ENCODE data around the gene SLC7A10.

Gene SLC7A10

DNA sequence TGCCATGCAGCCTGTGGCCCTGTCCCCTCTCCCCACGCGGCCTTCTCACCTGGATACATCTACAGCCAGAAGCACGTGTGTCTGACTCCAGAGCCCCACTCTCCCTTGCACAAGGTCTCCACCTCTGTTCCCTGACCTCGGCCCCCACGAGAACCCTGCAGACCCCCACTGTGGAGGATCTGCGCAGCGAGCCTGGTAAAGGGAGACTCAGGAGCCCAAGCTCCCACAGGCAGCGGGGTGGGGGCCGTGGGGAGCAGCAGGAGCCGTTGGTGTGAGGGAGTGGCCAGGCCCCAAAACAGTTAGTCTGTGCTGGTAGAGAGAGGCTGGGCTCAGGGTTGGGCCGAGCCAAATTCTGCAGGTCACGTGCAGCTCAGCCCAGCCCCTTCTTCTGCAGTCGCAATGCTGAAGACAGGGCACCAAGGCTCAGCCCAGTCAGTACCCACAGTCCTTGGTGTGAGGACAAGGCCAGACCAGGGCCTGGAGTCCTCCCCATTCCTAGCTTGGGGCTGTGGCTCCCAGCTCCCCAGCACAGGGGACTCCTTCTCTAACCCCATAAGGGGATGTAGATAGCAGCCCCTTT is 28.7 kb upstream of the SLC7A10 start:
- no peak for DNase-seq (ENCODE audit: low read depth)

DNA sequence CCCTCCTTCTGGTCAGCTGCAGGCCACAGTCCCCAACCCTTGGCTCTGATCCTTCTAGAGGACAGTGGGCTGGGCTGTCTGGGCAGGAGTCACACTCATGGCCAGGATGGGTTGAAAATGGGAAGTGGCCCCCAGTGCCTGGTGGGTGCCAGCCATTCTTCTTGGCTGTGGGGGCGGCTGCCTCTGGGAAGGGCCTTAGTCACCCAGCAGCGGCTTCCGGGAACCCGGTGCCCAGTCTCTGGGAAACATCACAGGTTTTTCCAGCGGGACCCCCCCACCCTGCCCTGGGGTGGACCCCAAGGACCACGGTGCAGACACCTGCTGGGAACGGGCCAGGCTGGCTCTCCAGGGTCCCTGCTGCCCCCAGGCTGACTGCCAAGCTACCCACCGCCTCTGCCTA is 27.3 kb upstream of the SLC7A10 start:
- DNase-seq (ENCODE audit: low read depth), result no peak

DNA sequence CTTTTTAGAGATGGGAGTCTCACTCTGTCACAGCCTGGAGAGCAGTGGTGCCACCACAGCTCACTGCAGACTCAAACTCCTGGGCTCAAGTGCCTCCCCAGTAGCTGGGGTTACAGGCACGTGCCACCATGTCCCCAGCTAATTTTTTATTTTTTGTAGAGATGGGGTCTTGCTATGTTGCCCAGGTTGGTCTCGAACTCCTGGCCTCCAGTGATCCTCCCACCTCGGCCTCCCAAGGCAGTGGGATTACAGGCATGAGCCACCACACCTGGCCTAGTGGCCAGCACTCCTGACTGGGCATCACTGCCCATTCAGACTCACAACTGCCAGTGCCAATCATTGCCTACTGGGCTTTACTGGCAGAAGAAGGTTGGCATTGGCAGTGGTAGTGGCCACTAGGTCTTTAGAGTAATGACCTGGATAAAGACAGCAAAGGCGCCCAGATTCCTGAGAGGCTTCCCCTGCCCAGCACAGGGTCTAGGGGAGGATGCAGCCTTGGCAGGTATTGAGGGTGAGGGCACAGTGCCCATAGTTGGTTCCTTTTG is 26.8 kb upstream of the SLC7A10 start:
- no peak for DNase-seq (ENCODE audit: low read depth)

DNA sequence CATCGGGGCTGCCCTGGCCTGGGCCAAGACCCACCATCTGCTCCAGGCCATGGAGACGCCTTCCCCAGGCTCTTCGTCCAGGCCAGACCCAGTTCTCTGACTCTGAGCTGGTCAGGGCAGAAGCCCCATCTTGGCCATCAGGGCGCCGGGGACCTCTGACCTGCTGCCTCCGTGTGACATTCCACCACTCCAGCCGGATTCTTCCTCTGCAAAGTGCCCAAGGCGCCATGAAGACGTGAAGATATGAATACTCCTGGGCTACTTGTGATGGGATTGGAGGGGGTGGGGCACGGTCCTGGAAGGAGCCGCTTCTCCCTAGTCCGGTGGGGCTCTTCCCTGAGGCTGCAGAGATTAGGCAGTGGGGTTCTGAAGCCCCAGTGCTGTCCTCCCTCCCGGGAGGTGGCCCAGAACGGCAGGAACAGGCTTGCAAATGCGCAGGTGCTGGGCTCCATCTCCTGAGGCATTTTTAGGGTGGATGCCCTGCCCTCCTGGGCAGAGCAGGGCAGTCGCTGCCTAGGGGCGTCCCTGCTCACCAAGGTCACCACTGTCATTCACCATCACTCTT is 26.0 kb upstream of the SLC7A10 start:
- DNase-seq (ENCODE audit: low read depth), result no peak

DNA sequence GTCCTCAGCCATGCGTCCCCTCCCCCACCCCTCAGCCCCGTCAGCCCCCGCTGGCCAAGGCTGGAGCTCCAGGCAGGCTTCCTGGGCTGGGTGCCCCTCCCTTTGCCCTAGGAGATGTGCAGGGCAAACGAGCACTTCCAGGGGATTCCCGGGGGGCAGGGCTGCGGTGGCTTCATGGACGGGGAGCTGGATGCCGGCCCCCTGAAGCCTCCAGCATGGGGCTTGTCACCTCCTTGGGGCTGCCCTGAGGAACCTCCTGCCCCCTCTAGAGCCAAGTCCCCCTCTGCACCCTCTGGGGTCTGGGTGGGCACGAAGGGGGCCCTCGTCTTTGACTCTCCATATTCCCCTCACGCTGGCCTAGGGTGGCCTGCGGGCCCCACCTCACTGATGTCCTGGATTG is 25.4 kb upstream of the SLC7A10 start:
- DNase-seq (ENCODE audit: low read depth), result no peak

DNA sequence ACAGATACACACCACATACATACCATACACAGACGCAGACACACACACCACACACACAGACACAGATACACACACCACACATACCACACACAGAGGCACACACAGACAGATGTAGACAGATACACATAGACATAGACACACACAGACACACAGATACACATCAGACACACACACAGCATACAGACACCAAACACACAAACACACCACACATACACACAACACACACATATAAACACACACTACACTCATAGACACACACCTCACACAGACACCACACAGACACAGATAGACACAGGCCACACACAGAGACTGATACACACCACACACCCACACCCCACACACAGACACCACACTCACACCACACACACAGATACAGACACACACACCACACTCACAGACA is 24.9 kb upstream of the SLC7A10 start:
- no peak for DNase-seq (ENCODE audit: low read depth)

DNA sequence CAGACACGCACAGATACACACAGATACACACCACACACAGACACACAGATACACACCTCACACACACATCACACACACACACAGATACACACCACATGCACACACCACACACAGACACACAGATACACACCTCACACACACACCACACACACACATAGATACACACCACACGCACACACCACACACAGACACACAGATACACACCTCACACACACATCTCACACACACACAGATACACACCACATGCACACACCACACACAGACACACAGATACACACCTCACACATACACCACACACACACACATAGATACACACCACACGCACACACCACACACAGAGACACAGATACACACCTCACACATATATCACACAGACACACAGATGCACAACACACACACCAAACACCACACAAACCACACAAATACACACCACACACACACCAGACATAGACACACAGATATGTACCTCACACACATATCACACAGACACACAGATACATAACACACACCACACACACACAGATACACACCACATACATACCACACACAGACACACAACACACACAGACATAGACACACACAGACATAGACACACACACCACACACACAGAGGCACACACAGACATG is 24.2 kb upstream of the SLC7A10 start:
- DNase-seq (ENCODE audit: low read depth), result no peak

DNA sequence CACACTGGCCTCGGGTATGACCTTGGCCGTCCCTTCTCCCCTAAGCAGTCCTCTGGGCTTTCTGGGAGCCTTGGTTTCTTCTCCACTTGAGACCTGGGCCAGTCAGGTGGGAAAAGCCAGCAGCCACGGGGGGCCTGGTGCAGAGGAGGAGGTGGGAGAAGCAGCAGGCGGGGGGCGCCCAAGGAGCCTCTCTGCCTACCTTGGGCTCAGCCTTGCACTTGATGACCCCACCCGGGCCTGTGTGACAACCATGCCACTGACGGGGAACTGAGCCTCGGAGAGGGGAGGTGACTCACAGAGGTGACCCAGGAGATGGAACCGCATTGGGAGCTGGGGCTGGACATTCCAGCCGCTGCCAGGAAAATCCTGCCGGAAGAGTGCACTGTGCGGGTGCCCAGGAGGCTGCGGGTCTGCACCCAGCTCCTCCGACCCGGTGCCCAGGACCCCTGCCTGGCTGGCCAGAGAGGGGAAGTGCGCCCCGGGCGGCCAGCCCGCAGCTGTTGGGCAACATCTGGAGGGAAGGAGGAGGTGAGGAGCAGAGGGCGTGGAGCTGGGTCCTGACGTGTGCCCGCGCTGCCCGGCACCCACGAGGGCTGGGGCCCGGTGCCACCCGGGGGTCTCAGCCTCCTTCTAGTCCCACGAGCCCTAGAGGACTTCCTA is 23.4 kb upstream of the SLC7A10 start:
- DNase-seq (ENCODE audit: low read depth), result no peak

DNA sequence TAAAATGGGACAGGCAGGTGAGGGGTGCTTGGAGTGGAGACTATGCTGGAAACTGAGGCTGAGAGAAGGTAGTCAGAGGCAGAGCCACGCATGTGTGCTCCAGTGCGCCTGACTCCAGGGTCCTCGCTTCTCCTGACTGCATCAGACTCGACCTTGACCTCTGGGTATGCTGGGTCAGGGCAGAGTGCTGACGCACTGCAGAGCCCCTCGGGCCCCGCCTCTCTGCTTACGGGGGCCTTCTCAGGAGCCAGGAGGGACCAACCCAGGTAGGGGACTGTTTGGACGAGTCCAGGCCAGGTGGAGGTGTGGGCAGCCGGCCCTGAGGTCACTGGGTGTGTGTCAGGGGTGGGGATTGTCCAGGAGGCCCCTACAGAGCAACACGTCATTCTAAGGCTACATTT is 22.9 kb upstream of the SLC7A10 start:
- no peak for DNase-seq (ENCODE audit: low read depth)

DNA sequence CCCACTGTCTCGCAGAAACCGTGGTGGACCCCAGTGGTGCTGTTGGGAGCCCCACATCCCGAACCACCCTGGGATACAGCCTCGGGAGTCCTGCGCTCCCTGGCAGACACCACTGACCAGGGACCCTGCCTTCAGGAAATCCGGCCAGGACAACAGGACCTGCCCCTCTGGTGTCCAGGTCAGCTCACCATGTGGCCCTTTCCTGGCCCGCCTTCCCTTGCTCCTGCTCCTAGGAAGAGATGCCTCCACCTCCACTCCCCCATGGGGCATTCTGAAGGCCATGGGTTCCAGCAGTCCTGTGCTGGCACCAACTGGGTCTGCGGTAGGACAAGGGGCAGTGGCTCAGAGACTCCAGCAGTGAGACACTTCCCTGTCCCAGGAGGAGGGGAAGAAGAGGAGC is 22.5 kb upstream of the SLC7A10 start:
- no peak for DNase-seq (ENCODE audit: low read depth)

DNA sequence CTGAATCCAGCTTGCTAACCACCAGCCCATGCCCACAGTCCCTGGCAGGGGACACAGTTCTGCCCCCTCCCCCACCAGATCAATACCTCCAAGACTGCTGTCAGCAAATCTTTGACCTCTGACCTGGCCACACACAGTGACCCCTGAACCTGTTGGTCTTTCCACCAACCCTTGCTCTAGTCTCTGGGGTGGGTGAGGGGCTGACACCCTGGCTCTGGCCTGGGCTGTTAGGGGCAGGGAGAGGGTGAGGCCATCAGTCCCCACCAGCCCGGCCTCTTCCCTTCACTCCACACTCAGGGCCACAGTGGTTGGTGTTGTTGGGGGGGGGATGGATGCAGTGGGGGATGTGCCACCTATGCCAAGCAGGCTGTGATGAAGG is 21.8 kb upstream of the SLC7A10 start:
- no peak for DNase-seq (ENCODE audit: low read depth)

DNA sequence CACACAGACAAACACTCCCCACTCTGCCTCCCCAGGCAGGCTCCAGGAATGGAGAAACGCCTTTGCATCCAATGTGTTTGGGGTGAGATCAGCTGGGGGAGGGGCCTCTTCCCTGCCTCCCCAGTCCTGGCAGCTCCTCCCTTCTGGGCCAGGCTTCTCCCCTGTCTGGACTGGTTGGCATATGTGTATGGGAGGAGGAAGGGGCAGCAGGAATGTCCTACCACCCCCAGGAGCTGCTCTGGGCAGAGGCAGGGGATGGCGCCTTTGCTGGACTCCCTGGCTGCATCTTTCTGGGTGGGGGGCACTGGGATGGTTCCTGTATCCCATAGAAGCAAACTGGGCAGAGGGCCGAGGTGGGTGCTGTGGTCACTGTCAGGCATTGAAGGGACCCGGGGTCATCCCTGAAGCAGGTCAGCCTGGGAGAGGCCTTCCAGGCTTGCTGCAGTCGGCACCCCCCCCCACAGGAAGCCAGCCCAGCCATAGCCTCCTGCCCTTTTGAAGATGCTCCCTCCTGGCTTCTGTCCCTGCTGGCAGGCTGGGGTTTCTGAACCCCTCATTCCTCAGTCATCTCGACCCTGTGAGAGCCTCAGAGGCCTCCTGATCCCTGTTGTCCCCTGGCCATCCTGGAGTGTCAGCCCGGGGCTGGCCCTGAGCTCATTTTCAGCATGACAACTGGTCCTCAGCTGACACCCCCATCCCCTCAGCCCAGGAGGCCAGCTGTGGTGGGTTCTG is 21.2 kb upstream of the SLC7A10 start:
- no peak for DNase-seq (ENCODE audit: low read depth)

DNA sequence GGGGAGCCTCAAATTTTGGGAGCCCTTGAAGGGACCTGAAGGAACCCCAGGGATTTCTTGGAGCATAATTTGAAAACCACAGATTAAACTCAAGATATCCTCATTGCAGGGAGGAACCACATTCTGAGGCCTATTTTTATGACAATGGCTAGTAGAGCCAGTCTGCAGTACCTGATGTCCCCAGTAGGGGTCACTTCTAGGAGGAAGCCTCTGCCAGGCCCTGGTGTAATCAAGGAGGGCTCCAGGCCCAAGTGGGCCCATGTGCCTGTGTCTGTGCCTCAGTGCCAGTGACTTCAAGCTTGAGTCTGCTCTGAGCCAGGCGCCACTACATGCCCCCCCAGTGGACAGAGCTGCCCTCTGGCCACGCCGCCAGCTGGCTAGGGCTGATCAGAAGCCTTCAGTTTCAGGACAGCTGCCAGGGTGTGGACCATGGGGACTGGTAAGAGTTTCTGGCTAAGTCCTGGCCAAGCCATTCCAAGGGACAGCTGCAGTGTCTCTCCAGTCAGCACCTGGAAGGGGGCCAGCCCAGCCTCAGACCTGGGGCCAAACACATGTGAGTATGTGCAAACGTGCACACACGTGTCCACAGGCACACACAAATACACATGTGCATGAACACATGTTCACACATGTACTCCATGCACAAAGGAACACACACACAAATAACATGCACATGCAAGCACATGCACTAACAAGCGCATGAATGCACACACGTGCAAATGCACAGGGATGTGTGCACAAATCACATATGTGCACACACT is 20.5 kb upstream of the SLC7A10 start:
- no peak for DNase-seq (ENCODE audit: low read depth)

DNA sequence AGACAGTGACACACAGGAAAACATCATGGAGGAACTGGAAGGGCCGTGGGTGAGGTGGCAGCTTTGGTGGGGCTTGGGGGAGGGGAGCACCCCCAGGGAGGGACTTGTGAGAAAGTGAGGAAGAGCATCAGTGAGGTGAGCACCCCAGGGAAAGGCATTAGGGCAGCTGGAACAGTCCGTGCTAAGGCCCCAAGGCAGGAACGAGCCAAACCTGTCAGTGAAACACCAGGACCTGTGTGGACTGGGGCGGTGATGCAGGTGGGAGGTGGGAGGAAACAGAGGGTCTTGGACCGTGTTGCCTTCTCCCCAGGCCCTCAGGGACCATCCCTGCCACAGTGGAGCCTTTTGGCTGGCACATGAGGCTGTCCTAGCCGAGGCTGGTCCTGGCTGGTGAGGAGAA is 17.3 kb upstream of the SLC7A10 start:
- DNase-seq (ENCODE audit: low read depth), result no peak

DNA sequence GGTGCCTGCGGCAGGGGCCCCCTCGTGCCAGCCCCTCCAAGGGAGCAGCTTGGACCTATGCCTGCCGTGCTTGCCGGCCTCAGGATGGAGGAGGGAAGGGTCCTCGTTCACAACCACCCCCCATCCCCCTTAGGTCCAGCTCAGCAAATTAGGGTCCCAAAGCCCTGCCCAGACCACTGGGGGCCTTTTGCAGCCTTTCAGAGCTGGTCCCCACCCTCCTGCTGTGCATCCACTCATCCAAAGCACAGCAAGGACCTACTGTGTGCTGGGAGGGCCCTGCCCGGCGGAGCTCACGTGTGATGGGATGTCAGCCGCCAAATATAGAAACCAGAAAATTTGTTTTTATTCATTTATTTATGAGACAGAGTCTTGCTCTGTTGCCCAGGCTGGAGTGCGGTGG is 16.5 kb upstream of the SLC7A10 start:
- no peak for DNase-seq (ENCODE audit: low read depth)

DNA sequence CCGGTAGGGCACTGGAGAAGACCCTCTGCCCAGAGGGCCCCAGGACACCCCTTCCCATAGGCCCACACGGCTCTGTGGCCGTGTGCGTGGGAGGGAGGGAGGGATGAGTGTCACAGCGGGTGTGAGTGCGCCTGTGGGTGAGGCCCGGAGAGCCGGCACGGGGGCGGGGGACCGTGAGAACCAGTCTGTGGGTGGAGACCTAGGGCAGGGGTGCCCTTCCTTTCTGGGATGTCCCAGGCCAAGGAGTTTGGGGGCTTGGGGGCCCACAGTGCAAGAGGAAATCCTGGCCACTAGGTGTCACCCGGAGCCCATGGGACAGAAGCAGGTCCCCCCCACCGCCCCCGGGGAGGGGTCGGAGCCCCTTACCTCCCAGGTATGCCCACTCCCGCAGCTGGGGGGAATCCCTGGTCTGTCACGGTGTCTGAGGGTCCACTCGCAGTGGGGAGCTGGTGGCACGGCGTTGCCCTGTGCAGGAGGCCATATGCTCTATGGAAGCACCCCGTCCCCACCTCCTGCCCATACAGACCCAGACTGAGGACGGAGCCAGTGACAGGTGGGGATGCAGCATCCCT is 16.0 kb upstream of the SLC7A10 start:
- DNase-seq (ENCODE audit: low read depth), result peak; percentile 41

DNA sequence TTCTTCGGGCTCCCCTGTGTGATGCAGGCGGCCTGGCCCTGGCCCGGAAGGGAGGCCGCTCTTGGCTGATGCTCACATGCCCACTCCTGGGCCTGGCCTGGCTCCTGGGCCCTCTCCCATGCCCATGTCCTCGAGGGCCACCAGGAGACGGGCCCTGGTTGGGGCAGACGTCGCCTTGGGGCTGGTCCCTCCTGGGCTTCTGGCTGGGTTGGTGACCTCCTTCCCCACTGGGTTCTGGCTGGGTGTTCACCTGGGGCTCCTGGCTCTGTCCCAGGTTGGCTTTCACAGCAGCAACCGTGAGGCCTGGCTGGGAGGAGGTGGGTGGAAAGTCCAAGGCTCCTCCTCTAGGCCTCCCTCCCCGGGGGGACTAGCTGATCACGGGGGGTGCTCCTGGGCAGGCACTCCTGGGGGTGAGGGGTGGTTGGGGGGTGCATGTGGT is 15.5 kb upstream of the SLC7A10 start:
- DNase-seq (ENCODE audit: low read depth), result no peak

DNA sequence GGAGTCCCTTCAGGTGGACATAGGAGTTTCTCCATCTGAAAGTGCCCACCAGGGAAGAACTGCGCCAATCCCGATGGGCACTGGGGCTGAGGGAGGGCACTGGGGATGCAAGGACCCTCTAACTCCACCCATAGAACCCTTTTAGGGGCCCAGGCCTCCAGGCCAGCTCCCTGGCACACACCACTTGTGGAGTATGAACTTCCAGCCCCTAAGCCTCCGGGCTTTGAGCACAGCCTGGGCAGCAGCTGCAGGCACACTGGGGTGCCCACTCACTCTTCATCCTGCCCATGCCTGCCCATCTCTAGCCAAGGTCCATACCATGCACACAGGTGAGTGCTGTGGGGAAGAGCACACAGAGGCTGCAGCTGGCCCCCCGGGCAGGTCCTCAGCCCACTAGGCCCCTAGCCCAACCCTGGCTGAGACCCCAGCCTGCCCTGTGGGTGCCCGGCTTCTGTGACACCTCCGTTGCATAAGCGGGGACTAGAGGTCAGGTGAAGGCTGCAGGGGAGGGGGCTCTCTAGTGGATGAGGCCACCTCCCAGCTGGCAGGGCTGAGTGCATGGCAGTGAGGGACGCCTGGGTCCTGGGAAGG is 14.6 kb upstream of the SLC7A10 start:
- DNase-seq (ENCODE audit: low read depth), result no peak

DNA sequence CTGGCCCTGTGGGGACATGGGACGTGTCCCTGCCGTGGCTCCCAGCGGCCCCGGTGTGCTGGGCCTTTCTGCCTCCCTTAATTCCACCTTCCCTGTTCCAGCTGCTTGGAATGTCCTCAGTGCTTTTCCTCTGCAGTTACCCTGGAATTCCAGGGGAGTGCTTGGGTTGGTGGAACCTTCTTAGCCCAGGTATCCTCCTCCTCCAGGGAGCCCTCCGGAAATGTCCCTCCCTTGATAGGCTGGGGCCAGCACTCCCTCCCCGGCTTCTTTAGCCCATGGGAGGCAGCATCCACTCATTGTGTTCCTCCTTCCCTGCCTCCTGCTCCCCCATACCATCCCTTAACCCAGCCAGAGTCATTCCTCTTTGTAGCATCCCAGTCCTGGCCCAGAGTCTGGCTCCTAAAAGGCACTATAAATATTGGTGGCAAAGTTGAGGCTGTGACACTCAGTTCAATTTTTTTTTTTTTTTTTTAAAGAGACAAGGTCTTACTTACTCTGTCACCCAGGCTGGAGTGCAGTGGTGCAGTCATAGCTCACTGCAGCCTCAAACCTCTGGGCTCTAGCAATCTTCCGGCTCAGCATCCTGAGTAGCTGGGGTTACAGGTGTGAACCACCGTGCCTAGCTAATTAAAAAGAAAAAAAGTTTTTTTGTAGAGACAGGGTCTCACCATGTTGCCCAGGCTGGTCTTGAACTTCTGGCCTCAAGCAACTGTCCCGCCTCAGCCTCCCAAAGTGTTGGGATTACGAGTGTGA is 13.7 kb upstream of the SLC7A10 start:
- DNase-seq (ENCODE audit: low read depth), result no peak

DNA sequence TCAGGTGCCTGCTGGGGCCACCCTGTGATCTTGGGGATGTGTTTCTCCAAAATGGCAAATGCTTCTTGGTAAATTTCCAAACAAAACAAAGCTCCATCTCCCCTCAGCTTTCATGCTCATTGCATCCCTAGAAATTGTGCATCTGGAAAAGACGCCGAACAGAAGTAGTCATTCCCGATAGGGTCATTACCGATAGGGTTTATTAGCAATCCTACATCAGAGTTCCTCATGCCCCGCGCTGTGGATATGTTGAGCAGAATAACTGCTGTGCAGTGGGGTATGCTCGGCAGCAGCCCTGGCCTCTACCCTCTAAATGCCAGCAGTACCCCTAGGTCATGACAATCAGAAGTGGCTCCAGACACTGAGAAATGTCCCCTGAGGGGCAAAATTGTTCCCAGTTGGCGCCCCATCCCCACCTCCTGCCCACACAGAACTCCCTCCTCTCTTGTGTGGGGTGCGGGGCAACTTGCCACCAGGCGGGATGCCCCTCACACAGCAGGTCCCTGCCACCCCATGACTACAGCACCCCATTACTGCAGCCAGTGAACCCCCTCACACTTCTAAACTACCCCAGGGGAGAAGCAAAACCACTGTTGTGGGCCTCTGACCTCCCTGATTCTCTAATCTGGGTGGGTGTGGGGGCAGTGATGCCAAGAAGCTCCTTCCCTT is 13.0 kb upstream of the SLC7A10 start:
- DNase-seq (ENCODE audit: low read depth), result no peak

Data from stimulated activated CD8-positive, alpha-beta memory T cell treated with anti-CD3 and anti-CD28 coated beads, Interleukin-12 subunit alpha, Interleukin-12 subunit beta, amount 100 ng/mL, for 4 hours (primary cell).